Measurements from ENCODE around the gene CDH5. TPM values are rescaled to one million over a fixed set of nuclear protein-coding genes. Genes with fewer than 3 reads are reported as not detected.
"Not testable (repeated sequence)": the region's sequence is repeated elsewhere in the genome, so short reads cannot be mapped to it uniquely, and the experiment has no call there.

CDH5 gene
- not detected in 2 replicates for total RNA-seq (2014; rRNA removed; shearing (Covaris generic))
- not detected in 2 replicates for polyA plus RNA-seq (2014; cell fraction: nucleus; rRNA removed)

GRCh38 chr16:66366433-66367299 is at the start of gene CDH5:
TSS of gene CDH5 (plus strand) at chr16:66366691. CDS start at chr16:66379338, 12,647 bp downstream.
- no peak for DNase-seq (ENCODE audit: extremely low read depth, low read depth)

GRCh38 chr16:66318505-66318904 is 48.0 kb upstream of the CDH5 start:
- no peak for DNase-seq (ENCODE audit: extremely low read depth, low read depth)

- no peak for DNase-seq (ENCODE audit: extremely low read depth, low read depth)
These were observed 45.7 kb upstream of the CDH5 start for GRCh38 chr16:66320774-66321173.

GRCh38 chr16:66322174-66322573 is 44.3 kb upstream of the CDH5 start:
- no peak for DNase-seq (ENCODE audit: extremely low read depth, low read depth)

GRCh38 chr16:66324815-66325515 is 41.5 kb upstream of the CDH5 start:
- DNase-seq (ENCODE audit: extremely low read depth, low read depth): peak; percentile 46

- DNase-seq (ENCODE audit: extremely low read depth, low read depth): no peak
These were observed 40.6 kb upstream of the CDH5 start for GRCh38 chr16:66325717-66326376.

- DNase-seq (ENCODE audit: extremely low read depth, low read depth): no peak
These were observed 39.4 kb upstream of the CDH5 start for GRCh38 chr16:66326991-66327513.

- DNase-seq (ENCODE audit: extremely low read depth, low read depth): no peak
These were observed 38.2 kb upstream of the CDH5 start for GRCh38 chr16:66328282-66328681.

GRCh38 chr16:66331464-66331863 is 35.0 kb upstream of the CDH5 start:
- DNase-seq (ENCODE audit: extremely low read depth, low read depth): not testable (repeated sequence)

- no peak for DNase-seq (ENCODE audit: extremely low read depth, low read depth)
These were observed 33.6 kb upstream of the CDH5 start for GRCh38 chr16:66332634-66333610.

GRCh38 chr16:66334853-66335574 is 31.5 kb upstream of the CDH5 start:
- DNase-seq (ENCODE audit: extremely low read depth, low read depth): no peak

- DNase-seq (ENCODE audit: extremely low read depth, low read depth): no peak
These were observed 30.7 kb upstream of the CDH5 start for GRCh38 chr16:66335704-66336329.

- DNase-seq (ENCODE audit: extremely low read depth, low read depth): no peak
These were observed 28.9 kb upstream of the CDH5 start for GRCh38 chr16:66337463-66338188.

- peak; percentile 23 for DNase-seq (ENCODE audit: extremely low read depth, low read depth)
These were observed 24.1 kb upstream of the CDH5 start for GRCh38 chr16:66342294-66342900.

GRCh38 chr16:66344533-66345145 is 21.9 kb upstream of the CDH5 start:
- DNase-seq (ENCODE audit: extremely low read depth, low read depth): peak; percentile 52

GRCh38 chr16:66346221-66346620 is 20.3 kb upstream of the CDH5 start:
- no peak for DNase-seq (ENCODE audit: extremely low read depth, low read depth)

- no peak for DNase-seq (ENCODE audit: extremely low read depth, low read depth)
These were observed 14.2 kb upstream of the CDH5 start for GRCh38 chr16:66352304-66352703.
